NK-92 (cell line): ENCODE measurements around the gene MECR.
"Not testable (repeated sequence)": the region's sequence is repeated elsewhere in the genome, so short reads cannot be mapped to it uniquely, and the experiment has no call there.

Source experiments
- DNase-seq: peaks from one replicate; lab custom pipeline; 2025; ENCODE audit not compliant: unreplicated experiment; lab: John Stamatoyannopoulos, UW

The MECR gene

DNA sequence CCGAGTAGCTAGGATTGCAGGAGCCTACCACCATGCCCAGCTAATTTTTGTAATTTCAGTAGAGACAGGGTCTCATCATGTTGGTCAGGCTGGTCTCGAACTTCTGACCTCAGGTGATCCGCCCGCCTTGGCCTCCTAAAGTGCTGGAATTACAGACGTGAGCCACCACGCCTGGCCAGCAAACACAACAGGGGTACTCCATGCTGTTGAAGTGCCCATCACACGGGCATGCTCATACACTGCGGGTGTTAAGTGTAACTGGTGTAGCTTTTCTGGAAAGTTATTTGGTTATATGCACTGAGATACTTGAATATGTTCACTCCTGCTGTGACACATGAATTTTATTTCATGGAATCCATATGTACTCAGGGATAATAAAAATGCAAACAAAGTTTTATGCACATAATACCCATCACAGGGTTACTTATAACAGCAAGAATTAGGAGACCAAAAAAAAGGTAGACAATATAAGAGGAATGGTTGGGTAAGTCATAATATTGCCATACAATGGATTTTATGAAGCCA lies 58.3 kb downstream of the MECR start:
- no peak for DNase-seq

DNA sequence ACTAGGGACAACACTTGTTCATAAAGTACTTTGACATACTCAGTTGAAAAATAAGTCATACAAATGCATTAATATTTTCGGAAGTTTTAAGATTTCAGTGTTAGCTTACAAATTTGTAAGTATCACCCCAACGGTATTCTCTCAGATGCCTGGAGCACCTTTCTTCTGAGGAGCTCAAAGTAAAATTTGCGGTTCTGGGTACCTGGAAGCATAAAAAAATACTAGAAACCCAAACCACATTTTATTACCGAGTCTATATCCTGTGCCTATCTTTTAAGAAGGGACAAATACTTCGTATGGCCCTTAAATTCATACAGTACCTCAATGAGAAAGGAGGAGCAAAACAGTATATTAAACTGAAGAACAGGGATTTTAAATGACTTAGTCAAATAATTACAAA lies 59.2 kb downstream of the MECR start:
- no peak for DNase-seq

DNA sequence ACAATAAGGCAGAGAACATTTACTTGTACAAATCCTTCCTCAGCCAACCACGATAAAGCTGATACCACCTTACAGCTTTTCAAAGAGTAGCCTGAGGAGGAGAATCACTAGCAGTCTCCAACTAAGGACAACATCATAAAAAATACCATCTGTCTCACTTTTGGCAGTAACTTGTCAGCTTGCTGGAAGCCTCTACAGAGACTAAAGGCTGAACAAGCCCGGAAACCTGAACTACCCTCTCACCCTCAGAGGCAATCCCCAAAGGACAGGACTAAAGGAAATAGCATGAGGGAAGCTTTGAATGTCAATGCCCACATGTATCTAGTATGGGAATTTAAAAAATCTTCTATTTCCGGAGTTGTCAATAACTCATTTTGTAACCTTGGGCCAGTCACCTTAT lies 59.6 kb downstream of the MECR start:
- no peak for DNase-seq

DNA sequence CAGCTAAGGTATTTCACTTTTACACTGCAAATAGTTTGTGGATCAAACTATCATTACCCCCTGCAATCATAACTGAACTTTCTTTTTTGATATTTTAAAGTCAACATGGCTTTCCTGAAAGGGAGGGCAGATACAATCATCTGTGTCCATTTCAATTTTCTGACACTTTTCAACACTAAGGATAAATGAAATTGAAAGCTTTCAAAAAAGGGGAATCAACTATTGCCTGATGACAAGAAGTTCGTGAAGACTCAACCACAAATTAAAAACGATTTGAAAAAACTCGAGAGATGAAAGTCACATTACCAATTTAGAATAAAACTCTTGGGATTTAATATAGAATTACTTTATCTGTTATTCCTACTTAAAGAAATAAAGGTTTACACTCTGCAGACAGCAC lies 60.8 kb downstream of the MECR start:
- no peak for DNase-seq

DNA sequence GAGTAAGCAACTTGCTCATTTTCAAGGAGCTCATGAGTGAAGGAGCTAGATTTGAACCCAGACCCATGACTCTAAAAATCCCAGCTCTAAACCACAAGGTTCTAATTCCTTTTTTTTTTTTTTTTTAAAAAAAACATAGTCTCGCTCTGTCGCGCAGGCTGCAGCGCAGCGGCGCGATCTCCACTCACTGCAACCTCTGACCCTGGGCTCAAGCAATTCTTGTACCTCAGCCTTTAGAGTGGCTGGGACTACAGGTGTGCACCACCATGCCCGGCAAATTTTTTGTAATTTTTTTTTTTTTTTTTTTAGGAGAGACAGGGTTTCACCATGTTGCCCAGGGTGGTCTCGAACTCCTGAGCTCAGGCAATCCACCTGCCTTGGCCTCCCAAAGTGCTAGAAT lies 62.8 kb downstream of the MECR start:
- no peak for DNase-seq

DNA sequence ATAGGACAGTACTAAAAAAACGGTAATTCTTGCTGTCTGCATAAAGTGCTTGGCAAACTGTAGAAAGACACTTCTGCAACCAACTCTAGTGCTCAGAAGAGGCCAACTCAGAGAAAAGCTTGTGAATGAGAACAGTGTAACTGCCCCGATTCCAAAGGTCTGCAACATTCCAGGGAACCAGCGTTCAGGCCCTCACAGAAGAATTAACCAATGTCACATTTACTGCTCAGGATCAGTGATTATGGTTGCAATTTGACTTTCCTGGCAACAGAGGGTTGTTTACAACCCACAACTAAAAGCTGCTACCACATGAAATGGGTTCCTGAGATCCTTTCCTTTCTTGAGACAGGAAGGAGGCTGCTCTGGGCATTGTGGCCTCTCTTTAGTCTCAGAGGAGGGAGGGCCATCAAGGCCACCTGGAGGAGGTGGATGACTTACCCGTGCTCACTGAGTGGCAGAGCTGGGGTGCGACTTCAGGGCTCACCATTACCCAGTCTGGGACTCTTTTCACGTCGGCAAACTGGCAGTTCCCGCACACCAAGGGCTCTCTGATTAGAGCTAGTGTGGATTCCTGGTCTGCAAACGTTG lies 64.3 kb downstream of the MECR start:
- no peak for DNase-seq

DNA sequence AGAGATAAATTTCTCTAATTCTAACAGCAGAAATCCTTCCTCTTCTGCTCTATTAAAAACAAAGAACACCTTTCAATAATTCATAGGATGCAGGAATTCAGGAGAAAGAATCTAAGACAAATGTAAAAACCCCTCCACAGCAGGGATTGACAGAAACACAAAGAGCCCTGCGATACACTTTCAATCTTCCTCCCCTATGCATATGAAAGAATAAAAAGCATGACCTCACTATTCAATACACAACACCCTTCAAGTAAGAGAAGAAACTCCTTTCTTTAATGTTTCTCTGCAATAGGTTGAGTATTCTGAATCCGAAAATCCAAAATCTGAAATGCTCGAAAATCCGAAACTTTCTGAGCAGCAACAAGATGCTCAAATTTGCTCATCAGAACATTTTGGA lies 66.1 kb downstream of the MECR start:
- DNase-seq: no peak

DNA sequence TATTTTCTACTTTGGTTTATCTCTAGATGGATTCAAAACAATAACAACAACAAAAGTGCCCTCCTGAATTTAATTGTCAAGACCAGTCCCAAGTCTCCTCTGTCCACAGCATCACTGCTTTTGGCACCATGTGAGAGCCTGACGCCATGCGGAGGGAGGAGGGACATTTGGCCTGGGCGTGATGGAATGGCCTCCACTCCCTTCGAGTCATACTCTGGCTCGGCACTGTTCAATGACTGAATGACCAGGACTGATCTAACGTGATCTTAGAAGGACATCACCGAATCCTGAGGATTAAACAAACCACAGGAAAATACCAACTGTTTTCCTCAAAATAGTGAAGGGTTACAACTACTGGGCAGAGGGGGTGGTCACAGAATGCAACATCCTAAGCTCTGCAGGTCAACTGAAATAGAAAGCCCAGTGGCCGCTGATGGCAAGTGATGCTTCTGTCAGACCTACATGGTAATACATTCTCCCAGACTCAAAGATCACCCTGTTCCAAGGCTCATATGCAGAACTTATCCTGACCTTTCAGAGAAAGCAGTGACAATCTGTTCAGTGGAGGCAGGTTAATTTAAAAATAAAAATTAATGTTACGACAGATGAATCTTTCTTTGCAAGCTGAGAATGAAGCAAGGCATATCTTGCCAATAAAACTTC lies 68.1 kb downstream of the MECR start:
- DNase-seq: no peak

DNA sequence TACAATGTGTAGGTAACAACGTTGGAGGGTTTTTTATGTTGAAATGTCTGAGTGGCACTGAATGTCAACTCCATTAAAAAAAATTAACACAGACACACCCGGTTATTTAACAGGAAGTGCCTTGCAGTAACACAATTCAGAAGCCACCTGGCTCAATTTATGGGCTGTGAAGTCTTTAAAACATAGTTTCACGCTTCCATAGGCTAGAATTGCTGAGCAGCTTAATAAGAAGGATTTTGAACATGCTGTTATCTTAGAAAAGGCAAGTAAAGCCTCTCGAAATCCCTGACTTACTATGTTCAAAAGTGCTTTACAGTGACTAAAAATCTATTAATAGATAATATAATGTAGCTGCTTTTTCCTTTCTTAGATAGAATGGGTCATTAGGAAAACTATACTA lies 68.7 kb downstream of the MECR start:
- DNase-seq: no peak

DNA sequence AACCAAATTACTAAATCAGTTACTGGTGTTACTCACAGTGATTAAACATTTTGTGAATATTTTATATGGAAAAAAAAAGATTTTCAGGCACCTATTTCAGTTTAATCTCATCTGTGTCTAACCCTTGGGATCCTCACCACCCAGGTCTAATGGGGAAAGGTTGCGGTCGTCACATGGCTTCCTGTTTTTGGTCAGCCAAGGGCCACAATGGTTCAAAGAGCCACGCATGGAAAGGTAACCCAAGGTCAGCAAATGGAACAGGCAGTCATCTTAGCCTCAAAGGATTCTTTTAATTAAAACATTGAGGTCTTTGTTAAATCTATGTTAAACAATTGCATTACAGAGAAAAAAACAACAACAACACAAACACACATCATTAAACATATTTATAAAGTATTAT lies 71.0 kb downstream of the MECR start:
- DNase-seq: no peak

DNA sequence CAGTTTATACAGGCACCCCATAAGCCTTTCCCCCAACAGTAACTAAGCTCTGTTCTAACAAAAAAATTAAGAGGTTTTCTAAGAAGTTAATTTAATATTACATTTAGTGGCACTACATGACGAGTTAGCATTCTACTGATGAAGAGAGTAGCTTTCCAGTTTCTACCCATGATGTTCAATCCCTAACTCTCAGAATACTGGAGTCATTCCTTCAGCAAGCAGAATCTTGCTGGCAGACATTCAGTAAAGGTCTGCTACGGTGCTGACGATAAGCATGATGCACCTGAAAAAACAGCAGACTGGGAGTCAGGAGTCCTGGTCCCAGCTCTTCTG lies 73.5 kb downstream of the MECR start:
- DNase-seq: no peak

DNA sequence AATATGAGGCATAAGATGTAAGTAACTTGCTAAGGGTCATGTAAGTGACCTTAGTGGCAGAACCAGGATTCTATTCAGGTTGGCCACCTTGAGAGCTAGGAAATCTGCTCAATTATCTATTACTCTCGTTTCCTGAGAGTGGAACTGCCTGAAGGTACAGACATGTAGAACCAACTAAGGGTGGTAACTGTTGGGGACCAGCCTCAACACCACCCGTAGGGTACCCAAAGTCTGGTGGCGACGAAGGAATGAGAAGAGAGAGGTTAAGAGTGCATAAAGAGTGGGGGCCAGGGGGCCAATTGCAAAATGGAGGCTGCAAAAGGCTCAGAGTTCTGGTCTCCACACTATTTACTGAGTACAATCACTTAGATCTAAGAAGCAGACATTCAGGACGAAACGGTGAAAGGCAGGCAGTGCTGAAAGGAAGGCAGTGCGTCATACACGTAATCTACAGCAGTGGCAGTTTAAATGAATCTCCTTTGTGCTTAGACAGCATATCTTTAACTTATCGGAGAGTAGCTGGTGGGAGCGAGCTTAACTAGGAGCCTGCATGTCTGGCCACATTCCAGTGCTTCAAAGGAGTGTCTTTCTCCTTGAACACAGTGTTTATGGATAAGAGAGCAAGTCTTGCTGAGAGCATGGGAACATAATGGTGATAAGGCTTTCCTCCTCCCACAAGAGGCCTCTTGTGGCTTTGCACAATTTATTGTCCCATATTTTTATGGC lies 74.0 kb downstream of the MECR start:
- DNase-seq: no peak

DNA sequence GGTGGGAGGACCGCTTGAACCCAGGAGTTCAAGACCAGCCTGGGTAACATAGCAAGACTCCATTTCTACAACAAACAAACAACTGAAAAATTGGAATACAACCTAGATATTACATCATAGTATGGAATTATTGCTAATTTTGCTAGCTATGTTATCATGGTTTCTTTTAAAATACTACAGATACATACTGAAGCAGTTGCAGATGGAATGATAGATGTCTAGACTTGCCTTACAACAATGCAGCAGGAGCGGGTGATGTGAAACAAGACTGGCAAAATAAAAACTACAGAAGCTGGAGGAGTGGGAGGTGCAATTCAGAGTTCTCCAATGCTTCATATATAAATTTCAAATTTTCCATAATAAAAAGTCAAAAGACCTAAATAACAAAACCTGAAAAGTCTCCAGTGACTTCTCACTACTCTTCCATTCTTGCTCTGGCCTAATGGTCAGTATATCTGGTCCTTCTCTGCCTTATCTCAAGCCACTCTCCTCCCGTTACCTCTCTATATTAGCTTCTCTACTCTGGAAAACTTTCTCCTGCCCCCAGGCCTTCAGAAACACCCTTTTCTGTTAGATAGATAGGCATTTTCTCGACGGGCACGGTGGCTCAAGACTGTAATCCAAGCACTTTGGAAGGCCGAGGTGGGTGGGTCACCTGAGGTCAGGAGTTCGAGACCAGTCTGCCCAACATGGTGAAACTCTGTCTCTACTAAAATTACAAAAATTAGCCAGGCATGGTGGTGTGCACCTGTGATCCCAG lies 78.5 kb downstream of the MECR start:
- no peak for DNase-seq

DNA sequence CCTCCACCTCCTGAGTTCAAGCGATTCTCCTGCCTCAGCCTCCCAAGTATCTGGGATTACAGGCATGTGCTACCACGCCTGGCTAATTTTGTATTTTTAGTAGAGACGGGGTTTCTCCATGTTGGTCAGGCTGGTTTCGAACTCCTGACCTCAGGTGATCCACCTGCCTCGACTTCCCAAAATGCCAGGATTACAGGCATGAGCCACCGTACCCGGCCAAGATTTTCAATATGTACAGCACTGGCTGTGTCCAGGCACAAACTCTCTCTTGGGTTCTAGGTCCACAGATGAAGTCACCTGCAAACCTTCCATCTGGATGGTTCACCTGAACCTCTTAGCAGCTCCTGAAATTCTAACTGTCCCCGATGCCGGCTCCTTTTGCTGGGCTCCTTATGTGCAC lies 80.4 kb downstream of the MECR start:
- DNase-seq: not testable (repeated sequence)

DNA sequence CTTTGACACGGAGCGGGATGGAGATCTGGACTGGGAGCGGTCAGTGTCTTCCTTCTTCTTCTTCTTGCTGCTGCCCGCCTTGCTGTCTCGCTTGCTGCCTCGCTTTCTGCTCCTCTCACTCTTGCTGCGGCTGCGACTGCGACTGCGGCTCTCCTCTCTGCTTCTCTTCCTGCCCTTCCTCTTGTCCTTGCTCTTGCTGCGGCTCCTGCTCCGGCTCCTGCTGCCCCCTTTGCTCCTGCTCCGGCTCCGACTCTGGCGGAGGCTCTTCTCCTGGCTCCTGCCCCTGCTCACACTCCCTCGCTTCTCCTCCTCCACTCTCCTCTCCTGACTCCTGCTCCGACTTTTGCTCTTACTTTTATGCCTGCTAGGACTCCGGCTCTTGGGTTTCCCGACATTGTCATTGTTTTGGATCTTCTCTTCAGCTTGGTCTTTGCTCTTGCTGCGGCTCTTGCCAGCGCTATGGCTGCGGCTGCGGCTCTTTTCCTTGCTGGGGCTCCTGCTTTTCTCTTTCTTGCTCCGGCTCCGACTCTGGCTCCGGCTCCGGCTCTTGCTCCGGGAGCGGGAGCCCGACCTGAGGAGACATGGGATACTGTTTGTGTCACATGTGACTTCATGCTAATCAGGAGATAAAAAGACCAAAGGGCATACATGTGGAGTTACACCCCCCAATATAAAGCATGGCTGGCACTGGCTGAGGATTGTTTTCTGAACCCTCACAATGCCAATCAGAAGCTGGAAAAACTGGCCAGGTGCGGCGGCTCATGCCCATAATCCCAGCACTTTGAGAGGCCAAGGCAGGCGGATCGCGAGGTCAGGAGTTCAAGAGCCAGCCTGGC lies 81.9 kb downstream of the MECR start:
- no peak for DNase-seq

DNA sequence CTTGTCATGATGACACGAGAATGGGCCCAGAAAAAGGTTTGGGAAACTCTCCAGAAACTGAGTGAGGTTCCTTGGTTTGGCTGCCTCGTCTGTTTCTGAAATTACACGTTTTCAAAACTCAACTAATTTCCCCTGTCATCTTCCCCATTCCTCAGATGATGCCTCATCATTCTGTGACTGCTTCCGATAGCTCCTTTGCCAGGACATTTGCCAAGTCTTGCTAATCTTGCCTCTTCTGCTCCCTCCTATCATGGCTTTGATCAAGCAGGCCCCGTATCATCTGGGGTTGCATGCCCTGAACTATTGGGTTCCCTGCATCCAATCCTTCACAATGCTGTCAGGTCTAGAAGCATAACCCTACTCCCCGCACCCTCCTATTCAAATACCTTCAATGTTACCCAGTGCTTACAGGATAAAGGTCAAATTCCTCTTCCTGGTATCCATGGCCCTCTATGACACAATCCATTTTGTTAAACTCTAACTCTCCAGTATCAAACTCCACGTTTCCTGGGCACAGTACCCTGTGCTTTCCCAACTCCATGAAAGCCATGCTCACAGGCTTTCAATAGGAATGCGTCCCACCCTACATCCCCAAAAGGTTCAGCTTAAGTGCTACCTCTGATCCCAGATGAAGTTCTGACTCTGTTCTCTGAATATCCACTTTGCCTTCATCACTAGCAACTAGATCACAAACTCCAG lies 84.8 kb downstream of the MECR start:
- no peak for DNase-seq

DNA sequence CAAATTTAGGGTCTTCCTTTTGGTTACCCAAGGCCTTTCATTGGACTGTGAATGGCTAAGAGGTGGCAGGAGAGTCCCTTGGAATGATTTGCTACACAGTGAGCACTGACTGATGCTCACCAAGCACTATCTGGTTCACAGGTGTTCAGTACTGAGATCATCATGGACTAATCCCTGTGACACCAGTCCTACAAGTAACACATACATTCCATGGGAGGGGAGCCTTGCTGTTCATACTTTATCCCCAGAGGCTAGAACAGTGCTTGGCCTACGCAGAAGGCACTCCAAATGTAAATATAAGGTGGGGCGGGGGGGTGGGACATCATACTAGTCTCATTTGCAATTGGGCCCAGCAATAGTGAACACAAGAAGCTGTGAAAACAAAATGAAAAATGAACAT lies 86.6 kb downstream of the MECR start:
- no peak for DNase-seq

DNA sequence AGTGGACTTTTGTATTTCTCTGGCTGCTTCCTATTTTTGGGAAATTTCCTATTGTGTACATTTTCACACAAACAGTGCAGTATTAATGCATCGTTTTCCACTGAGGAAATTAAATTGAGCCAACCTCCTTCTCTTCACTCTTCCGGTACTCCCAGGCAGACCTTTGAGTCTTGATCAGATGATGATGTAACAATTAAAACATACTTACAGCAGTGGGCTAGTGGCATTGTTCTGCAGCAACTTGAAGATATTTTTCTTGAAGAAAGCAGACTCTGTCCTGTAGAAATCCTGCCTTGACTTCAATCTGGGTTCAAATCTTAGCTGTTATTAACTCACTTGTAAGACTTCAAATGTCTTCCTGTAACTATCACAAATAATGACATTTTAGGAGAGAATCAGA lies 88.0 kb downstream of the MECR start:
- no peak for DNase-seq
